Measurements from ENCODE around the gene KIF5A.

The KIF5A gene

GRCh38 chr12:57519796-57520052, 30.1 kb upstream of the KIF5A start:
- DNase-seq (ENCODE audit: low read depth in 2 of 3, low spot score in 2 of 3) = peak in 1 of 3 experiments; percentile 34

- DNase-seq (ENCODE audit: low read depth in 2 of 3, low spot score in 2 of 3) = peak; percentile 97 to 100 (median 98)
These were observed 29.6 kb upstream of the KIF5A start, which contains the start of gene DDIT3 for GRCh38 chr12:57520053-57520818. Gene DDIT3 (minus strand): TSS chr12:57520514. CDS start chr12:57517406, 3,108 bp downstream.

GRCh38 chr12:57521525-57522010, 28.3 kb upstream of the KIF5A start:
- no peak for DNase-seq (ENCODE audit: low read depth in 2 of 3, low spot score in 2 of 3)

GRCh38 chr12:57522011-57522886, 27.6 kb upstream of the KIF5A start, which contains the start of gene MBD6:
Gene MBD6 (plus strand): TSS chr12:57522824. CDS start chr12:57524304, 1,480 bp downstream.
- DNase-seq (ENCODE audit: low read depth in 2 of 3, low spot score in 2 of 3) = peak in 2 of 3 experiments; percentile 87

GRCh38 chr12:57522887-57523705, 26.7 kb upstream of the KIF5A start:
- DNase-seq (ENCODE audit: low read depth in 2 of 3, low spot score in 2 of 3) = no peak

GRCh38 chr12:57523706-57524614, 25.9 kb upstream of the KIF5A start:
- DNase-seq (ENCODE audit: low read depth in 2 of 3, low spot score in 2 of 3) = no peak

- DNase-seq (ENCODE audit: low read depth in 2 of 3, low spot score in 2 of 3) = no peak
These were observed 24.8 kb upstream of the KIF5A start for GRCh38 chr12:57524814-57525614.

- DNase-seq (ENCODE audit: low read depth in 2 of 3, low spot score in 2 of 3) = no peak
These were observed 24.0 kb upstream of the KIF5A start for GRCh38 chr12:57525615-57526383.

GRCh38 chr12:57526477-57527126, 23.2 kb upstream of the KIF5A start:
- no peak for DNase-seq (ENCODE audit: low read depth in 2 of 3, low spot score in 2 of 3)

GRCh38 chr12:57527184-57527583, 22.7 kb upstream of the KIF5A start:
- DNase-seq (ENCODE audit: low read depth in 2 of 3, low spot score in 2 of 3) = no peak

- DNase-seq (ENCODE audit: low read depth in 2 of 3, low spot score in 2 of 3) = no peak
These were observed 21.7 kb upstream of the KIF5A start for GRCh38 chr12:57528176-57528575.

GRCh38 chr12:57528831-57529555, 20.9 kb upstream of the KIF5A start:
- DNase-seq (ENCODE audit: low read depth in 2 of 3, low spot score in 2 of 3) = no peak

- DNase-seq (ENCODE audit: low read depth in 2 of 3, low spot score in 2 of 3) = no peak
These were observed 20.0 kb upstream of the KIF5A start for GRCh38 chr12:57529831-57530230.

- no peak for DNase-seq (ENCODE audit: low read depth in 2 of 3, low spot score in 2 of 3)
These were observed 19.3 kb upstream of the KIF5A start for GRCh38 chr12:57530396-57531142.

- no peak for DNase-seq (ENCODE audit: low read depth in 2 of 3, low spot score in 2 of 3)
These were observed 18.0 kb upstream of the KIF5A start for GRCh38 chr12:57531836-57532235.

- DNase-seq (ENCODE audit: low read depth in 2 of 3, low spot score in 2 of 3) = no peak
These were observed 16.7 kb upstream of the KIF5A start for GRCh38 chr12:57533108-57533507.

GRCh38 chr12:57534250-57534649, 15.6 kb upstream of the KIF5A start:
- no peak for DNase-seq (ENCODE audit: low read depth in 2 of 3, low spot score in 2 of 3)

Data from activated CD8-positive, alpha-beta memory T cell treated with anti-CD3 and anti-CD28 coated beads for 48 hours (primary cell).